ENCODE results near the gene TPD52L1.

Gene TPD52L1

GRCh38 chr6:125213939-125214338 is 60.4 kb downstream of the TPD52L1 start:
- no peak for DNase-seq

- DNase-seq = no peak
Measured at GRCh38 chr6:125215252-125215819, 61.8 kb downstream of the TPD52L1 start.

- no peak for DNase-seq
Measured at GRCh38 chr6:125216015-125216414, 62.4 kb downstream of the TPD52L1 start.

- DNase-seq = no peak
Measured at GRCh38 chr6:125217369-125217768, 63.8 kb downstream of the TPD52L1 start.

- DNase-seq = no peak
Measured at GRCh38 chr6:125217992-125218391, 64.4 kb downstream of the TPD52L1 start.

- DNase-seq = no peak
Measured at GRCh38 chr6:125219361-125219895, 65.9 kb downstream of the TPD52L1 start.

GRCh38 chr6:125220712-125221111 is 67.1 kb downstream of the TPD52L1 start:
- no peak for DNase-seq

- no peak for DNase-seq
Measured at GRCh38 chr6:125222531-125223455, 69.2 kb downstream of the TPD52L1 start.

GRCh38 chr6:125224231-125224861 is 70.8 kb downstream of the TPD52L1 start:
- DNase-seq = no peak

GRCh38 chr6:125227244-125227643 is 73.7 kb downstream of the TPD52L1 start:
- DNase-seq = no peak

- no peak for DNase-seq
Measured at GRCh38 chr6:125228981-125229479, 75.5 kb downstream of the TPD52L1 start.

- no peak for DNase-seq
Measured at GRCh38 chr6:125230674-125231073, 77.1 kb downstream of the TPD52L1 start.

GRCh38 chr6:125231133-125231532 is 77.6 kb downstream of the TPD52L1 start:
- no peak for DNase-seq

- no peak for DNase-seq
Measured at GRCh38 chr6:125231574-125232343, 78.2 kb downstream of the TPD52L1 start.

GRCh38 chr6:125232466-125232865 is 78.9 kb downstream of the TPD52L1 start:
- no peak for DNase-seq

- no peak for DNase-seq
Measured at GRCh38 chr6:125233202-125233601, 79.6 kb downstream of the TPD52L1 start.

GRCh38 chr6:125236536-125237327 is 83.2 kb downstream of the TPD52L1 start:
- DNase-seq = no peak

- DNase-seq = no peak
Measured at GRCh38 chr6:125237764-125238163, 84.2 kb downstream of the TPD52L1 start.

GRCh38 chr6:125245109-125245508 is 91.5 kb downstream of the TPD52L1 start:
- no peak for DNase-seq

- DNase-seq = no peak
Measured at GRCh38 chr6:125245523-125246264, 92.1 kb downstream of the TPD52L1 start.

- no peak for DNase-seq
Measured at GRCh38 chr6:125246566-125246965, 93.0 kb downstream of the TPD52L1 start.
